GM12874 (cell line): ENCODE results near the gene HDDC2.

Source experiments
- TF ChIP-seq, protein P1 (sequence below): IDR thresholded peaks from 2 replicates; pipeline ENCODE4 v1.5.1; 2011; ENCODE audit warnings: low read depth, mild to moderate bottlenecking, control low read depth, low read length, moderate library complexity; ENCODE audit not compliant: insufficient read depth

HDDC2 gene

DNA sequence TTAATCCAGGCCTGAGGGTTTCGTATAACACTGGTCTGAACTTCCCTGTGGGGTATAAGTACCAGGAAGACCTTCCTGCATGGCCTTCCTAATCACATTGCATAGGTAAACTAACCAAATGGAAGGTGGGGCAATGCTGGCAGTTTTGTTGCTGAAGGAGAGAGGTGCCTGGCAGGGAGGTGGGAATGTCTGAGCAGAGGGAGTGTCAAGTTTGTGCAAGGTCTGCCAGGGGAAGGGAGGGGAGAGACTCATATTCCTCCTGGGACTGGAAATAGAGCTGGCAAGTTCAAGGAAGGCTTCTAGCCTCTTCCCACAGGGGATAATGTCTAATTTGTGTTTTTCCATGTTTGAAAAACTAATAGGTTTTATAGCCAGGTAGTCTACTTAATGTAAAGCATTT, 70.6 kb downstream of the HDDC2 start:
- TF ChIP-seq, protein P1, sequence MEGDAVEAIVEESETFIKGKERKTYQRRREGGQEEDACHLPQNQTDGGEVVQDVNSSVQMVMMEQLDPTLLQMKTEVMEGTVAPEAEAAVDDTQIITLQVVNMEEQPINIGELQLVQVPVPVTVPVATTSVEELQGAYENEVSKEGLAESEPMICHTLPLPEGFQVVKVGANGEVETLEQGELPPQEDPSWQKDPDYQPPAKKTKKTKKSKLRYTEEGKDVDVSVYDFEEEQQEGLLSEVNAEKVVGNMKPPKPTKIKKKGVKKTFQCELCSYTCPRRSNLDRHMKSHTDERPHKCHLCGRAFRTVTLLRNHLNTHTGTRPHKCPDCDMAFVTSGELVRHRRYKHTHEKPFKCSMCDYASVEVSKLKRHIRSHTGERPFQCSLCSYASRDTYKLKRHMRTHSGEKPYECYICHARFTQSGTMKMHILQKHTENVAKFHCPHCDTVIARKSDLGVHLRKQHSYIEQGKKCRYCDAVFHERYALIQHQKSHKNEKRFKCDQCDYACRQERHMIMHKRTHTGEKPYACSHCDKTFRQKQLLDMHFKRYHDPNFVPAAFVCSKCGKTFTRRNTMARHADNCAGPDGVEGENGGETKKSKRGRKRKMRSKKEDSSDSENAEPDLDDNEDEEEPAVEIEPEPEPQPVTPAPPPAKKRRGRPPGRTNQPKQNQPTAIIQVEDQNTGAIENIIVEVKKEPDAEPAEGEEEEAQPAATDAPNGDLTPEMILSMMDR = no peak

DNA sequence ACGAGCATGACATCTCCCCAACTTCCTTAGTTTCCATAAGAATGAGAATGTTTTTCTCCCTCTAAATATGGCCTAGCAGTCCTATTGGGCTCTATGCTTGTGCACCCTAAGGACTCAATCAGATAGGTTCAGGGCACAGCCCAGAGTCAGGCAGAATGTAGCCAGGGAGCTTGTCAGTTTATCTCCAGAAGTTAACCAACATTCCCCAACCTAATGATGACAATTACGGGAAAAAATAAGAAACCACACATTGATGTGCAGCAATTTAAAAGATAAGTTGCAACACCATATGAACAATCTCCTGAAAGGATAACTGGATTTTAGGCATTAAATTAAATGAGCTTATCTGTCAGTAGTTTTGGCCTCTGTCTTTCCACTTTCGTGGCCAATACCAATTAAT, 71.1 kb downstream of the HDDC2 start:
- TF ChIP-seq, protein P1 = no peak

DNA sequence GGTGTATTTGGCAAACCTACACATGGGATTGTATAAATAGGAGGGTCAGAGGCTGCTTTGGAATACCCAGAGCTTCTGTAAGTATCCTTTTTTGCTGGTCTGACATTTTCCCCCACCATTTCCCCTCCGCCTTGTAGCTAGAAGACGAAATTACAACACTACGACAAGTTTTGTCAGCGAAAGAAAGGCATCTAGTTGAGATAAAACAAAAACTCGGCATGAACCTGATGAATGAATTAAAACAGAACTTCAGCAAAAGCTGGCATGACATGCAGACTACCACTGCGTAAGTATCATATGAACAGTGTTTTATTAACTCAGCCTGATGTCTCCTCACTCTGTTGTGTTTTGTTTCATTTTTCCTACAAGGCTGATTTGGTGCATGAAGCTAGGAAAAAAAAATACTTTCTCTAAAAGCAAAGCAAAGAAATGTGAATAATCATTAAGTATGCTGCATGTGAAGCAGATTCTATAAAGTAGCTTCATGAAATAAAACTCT, 72.7 kb downstream of the HDDC2 start:
- TF ChIP-seq, protein P1 = no peak

DNA sequence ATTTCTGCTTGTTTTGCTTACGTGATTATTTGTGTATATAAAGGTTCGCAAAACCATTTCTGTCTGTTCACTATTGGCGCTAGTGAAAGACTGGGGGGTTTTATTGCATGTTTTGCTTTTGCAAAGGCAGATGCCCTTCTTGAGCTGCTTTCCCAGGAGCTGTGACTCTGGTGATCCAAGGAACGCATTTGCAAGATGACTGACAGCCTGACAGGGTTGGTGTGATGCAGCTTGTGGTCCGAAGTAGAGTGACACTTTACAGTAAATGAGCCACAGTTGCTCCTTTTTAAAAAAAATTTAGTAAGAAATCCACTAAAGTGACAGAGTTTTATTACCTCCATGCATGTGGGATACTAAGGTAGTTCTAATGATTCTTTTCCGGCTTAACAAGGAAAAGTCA, 74.5 kb downstream of the HDDC2 start:
- TF ChIP-seq, protein P1 = no peak
